ENCODE measurements around the gene SCARB1.

Gene SCARB1

DNA sequence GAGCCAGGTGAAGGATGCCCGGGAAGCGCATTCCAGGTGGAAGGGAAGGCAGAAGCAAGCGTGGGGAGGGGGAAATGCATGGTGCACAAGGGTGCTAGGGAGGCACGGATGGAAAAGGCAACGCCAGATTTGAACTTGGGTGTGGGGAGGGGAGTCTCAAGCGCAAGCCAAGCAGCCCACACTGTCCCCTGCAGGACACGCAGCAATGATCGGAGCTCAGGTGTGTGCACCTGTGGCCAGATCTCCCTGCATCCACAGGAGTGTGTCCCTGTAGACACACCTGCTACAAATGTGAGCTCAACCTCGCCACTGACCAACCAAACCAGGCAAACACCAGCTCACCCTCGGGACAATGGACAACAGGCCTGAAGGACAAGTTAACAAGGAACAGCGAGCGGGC lies 63.2 kb downstream of the SCARB1 start:
- no peak overlapping the region for H3K27ac ChIP-seq
- TF ChIP-seq, protein P1, sequence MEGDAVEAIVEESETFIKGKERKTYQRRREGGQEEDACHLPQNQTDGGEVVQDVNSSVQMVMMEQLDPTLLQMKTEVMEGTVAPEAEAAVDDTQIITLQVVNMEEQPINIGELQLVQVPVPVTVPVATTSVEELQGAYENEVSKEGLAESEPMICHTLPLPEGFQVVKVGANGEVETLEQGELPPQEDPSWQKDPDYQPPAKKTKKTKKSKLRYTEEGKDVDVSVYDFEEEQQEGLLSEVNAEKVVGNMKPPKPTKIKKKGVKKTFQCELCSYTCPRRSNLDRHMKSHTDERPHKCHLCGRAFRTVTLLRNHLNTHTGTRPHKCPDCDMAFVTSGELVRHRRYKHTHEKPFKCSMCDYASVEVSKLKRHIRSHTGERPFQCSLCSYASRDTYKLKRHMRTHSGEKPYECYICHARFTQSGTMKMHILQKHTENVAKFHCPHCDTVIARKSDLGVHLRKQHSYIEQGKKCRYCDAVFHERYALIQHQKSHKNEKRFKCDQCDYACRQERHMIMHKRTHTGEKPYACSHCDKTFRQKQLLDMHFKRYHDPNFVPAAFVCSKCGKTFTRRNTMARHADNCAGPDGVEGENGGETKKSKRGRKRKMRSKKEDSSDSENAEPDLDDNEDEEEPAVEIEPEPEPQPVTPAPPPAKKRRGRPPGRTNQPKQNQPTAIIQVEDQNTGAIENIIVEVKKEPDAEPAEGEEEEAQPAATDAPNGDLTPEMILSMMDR (conservative IDR thresholded peaks at IDR 0.05): no peak

DNA sequence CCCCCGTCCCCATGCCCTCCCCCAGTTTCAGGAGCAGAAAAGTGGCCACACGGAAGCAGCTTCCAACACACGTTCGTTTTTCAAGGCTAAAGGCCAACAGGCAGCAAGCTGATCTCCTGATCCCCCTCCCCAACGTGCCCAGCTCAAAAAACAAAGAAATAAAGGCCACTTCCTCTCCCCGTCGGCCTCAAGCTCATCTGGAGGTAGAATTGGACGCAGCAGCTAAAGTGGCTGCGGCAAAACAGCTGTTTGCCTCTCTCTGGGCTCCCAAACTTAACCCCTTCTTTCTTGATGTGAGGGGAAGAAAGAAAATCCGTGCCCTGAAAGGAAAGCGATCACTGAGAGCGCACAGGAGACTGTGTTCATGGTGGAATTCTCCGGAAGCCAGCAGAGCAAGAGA lies 66.3 kb downstream of the SCARB1 start:
- TF ChIP-seq, protein P1 (conservative IDR thresholded peaks at IDR 0.05): no peak
- 0 out of 2 replicates have a peak overlapping the region, but pooled peaks have one; percentile 31 for H3K27ac ChIP-seq

DNA sequence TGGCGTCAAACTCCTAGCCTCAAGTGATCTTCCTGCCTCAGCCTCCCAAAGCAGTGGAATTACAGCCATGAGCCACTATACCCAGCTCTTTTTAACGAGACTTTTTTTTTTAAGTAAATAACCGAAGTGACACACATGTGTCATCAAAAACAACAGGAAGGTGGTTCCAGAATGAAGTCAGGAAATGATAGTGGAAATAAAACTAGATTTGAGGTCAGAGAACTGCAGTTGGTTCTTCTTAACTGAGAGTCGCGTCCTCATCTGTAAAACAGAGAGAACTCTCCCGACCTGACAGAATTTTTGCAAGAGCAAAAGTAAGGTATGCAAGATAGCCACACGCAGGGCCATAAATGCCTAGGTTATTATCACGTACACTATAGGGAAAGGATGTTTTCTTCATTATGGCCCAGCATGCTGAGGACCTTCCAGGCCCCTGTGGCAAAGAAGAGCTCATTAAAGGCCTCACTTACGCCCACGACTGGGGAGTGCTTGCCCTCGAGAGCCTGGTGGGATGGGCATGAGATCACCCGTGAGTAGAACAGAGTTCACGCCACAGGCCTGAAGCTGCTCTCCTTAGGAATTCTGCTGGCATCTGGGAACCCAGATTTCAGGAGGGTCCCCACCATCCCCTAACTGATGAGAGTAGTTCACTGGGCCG lies 67.2 kb downstream of the SCARB1 start:
- TF ChIP-seq, protein P1 (conservative IDR thresholded peaks at IDR 0.05): no peak
- H3K27ac ChIP-seq: peak overlapping the region; percentile 31

DNA sequence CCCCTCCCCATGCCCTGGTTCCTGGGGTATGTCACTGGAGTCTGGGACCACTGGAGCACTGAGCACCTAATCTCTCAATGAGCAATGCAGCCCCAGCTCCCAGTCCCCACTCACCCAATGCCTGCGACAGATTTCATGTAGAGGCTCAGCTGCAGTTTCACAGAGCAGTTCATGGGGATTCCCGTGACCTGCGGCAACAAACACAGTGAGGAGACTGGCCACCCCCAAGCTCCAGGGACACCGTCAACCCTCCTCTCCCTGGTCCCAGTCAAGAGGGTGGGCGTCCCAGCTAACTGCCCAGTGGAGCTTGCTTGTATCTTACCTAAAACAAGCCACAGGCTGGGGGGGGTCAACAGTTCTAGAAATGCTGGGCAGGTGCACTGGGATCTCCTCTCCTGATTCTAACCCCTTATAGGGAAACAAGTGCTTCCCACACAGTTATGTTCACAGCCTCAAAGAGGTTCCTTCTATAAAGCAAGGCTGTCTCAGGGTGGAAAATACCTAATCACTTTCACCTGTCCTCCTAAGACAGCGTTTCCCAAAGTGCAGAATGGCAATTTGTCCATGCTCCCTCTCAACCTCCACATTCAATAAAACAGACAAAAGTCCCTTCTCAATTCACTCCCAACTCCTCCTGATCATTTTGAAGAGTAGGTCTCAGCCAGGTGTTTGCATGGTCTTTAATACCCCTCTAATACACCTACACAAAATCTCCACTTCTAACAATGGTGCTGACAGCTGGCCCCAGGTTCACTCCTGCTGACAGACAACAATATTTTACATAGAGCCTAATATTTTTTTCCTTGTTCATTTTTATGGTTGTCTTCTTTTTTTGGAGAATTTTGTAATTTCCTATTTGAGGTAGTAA lies 68.3 kb downstream of the SCARB1 start:
- peak overlapping the region; percentile 31; the same call in 1 of the 2 replicates for H3K27ac ChIP-seq
- TF ChIP-seq, protein P1 (conservative IDR thresholded peaks at IDR 0.05): no peak

DNA sequence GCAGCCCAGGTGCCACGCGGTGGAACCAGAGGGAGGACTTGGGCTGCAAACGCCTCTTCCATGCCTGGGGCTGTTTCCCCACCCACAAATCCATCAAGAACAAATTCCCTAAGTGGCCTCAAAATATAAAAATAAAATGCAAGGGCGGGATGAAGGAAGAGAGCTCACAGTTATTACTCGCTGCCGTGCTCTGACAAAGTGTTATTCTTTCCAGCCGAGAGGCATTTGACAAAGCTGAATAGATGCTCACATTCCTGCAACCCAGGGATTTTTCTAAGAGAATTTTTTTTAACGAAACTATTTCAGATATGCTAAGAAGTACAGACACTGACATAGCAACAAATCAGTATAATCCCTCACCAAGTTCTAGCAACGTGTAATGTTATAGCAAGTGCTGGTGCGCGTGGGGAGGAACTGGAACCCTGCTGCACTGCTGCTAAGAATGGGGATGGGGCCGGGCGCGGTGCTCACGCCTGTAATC lies 70.7 kb downstream of the SCARB1 start:
- H3K27ac ChIP-seq: no peak overlapping the region

DNA sequence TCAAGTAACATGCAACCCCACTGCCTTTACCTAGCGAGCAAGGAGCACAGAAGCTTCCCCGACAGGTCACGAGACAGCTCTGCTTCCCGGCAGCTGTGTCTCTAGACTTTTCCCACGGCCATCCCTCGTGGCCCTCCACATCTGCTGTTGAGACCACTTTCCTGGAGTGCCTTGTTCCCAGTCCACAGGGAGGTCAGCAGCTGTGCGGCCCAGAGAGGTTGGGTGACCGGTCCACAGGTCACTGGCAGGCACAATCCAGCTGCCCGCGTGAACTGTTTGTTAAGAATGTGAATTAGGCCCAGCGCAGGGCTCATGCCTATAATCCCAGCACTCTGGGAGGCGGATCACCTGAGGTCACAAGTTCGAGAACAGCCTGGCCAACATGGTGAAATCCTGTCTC lies 71.5 kb downstream of the SCARB1 start:
- H3K27ac ChIP-seq: no peak overlapping the region
- TF ChIP-seq, protein P1 (conservative IDR thresholded peaks at IDR 0.05): no peak

More for the DNA sequence above, 70.7 kb downstream of the SCARB1 start:
- TF ChIP-seq, protein P1 (conservative IDR thresholded peaks at IDR 0.05): no peak

DNA sequence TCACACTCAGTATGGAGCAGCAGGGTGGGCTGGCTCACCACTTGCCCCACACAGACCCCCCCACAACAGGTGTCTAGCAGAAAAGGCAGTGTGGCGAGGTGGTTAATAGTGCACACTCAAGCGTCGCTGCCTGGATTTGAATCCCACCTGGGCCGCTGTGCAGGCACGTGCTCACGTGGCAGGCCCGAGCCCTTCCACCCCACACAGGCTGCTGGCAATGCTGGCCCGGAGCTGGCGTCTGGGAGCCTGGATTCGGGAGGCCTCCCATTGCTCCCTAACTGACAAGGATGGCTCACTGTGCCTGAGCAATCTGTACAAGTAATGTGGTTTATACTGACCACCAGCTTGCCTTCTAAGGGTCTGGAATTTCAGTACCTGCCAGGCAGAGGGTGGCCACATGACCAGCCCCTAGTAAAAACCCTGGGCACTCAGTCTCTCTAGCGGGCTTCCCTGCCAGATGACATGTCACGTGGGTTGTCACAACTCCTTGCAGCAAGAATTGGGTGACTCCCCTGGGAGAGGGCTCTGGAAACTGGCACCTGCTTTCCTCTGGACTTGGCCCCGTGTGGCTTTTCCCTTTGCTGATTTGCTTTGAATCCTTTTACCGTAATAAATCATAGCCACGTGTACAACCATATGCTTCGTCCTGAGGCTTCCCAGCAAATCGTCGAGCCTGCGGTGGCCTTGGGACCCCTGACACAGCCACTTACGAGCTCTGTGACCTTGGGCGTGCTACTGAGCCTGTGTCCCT lies 72.8 kb downstream of the SCARB1 start:
- TF ChIP-seq, protein P1 (conservative IDR thresholded peaks at IDR 0.05): no peak
- no peak overlapping the region for H3K27ac ChIP-seq
